Ovary (tissue), 3 donors: ENCODE measurements around the gene EVX1.

Experiments used
- CTCF ChIP-seq, 3 donors: fragments of 450-650 bp in 2 of 3; fragments of 200-600 bp in 1 of 3; IDR thresholded peaks; one replicate each; pipeline versions ENCODE4 v1.5.1 to v1.8.0; 2016 to 2022; ENCODE audit warnings: antibody characterized with exemption in 3 of 3, mild to moderate bottlenecking in 1 of 3
- POLR2A ChIP-seq: fragments of 450-650 bp; IDR thresholded peaks from one replicate; pipeline ENCODE4 v1.6.1; 2017; ENCODE audit warnings: antibody characterized with exemption, mild to moderate bottlenecking, moderate library complexity
- donor health status: DM: no; HTN: no; CAD: no.

- no peak for TF ChIP-seq CTCF (IDR thresholded peaks at IDR 0.05)
- no peak for TF ChIP-seq POLR2A
Measured at GRCh38 chr7:27201580-27202017, 41.0 kb upstream of the EVX1 start.
